ENCODE measurements around the gene MAP3K21.

MAP3K21 gene
- total RNA-seq: 4.6 to 17.9 (median 6.8) reads per million in 3 experiments

GRCh38 chr1:233327651-233328141 lies at the start of gene MAP3K21:
TSS of gene MAP3K21 (plus strand) at chr1:233327724. CDS start at chr1:233328029, 305 bp downstream.
- no peak for DNase-seq

GRCh38 chr1:233278631-233279030 lies 48.9 kb upstream of the MAP3K21 start:
- DNase-seq: no peak

GRCh38 chr1:233279971-233280370 lies 47.6 kb upstream of the MAP3K21 start:
- DNase-seq: no peak

- peak; percentile 40 for DNase-seq
Measured at GRCh38 chr1:233281711-233282581, 45.6 kb upstream of the MAP3K21 start.

GRCh38 chr1:233282582-233282886 lies 45.0 kb upstream of the MAP3K21 start:
- no peak for DNase-seq

- DNase-seq: no peak
Measured at GRCh38 chr1:233289676-233290075, 37.8 kb upstream of the MAP3K21 start.

- DNase-seq: no peak
Measured at GRCh38 chr1:233290396-233291034, 37.0 kb upstream of the MAP3K21 start.

- no peak for DNase-seq
Measured at GRCh38 chr1:233293556-233294446, 33.7 kb upstream of the MAP3K21 start.

GRCh38 chr1:233294913-233295236 lies 32.6 kb upstream of the MAP3K21 start:
- peak; percentile 36 for DNase-seq

- DNase-seq: peak; percentile 63
Measured at GRCh38 chr1:233295237-233295974, 32.1 kb upstream of the MAP3K21 start, which contains the start of gene PCNX2. TSS of gene PCNX2 (minus strand) at chr1:233295725. CDS start at chr1:233295478, 247 bp downstream.

- no peak for DNase-seq
Measured at GRCh38 chr1:233295975-233296322, 31.6 kb upstream of the MAP3K21 start.

GRCh38 chr1:233299450-233299849 lies 28.1 kb upstream of the MAP3K21 start:
- DNase-seq: no peak

GRCh38 chr1:233300326-233300725 lies 27.2 kb upstream of the MAP3K21 start:
- no peak for DNase-seq

GRCh38 chr1:233304489-233305102 lies 22.9 kb upstream of the MAP3K21 start:
- DNase-seq: peak; percentile 30

GRCh38 chr1:233313434-233314155 lies 13.9 kb upstream of the MAP3K21 start:
- no peak for DNase-seq

- no peak for DNase-seq
Measured at GRCh38 chr1:233315718-233316301, 11.7 kb upstream of the MAP3K21 start.

GRCh38 chr1:233316473-233316872 lies 11.1 kb upstream of the MAP3K21 start:
- DNase-seq: no peak

GRCh38 chr1:233319272-233319671 lies 8.3 kb upstream of the MAP3K21 start:
- no peak for DNase-seq

GRCh38 chr1:233320023-233320422 lies 7.5 kb upstream of the MAP3K21 start:
- no peak for DNase-seq

- no peak for DNase-seq
Measured at GRCh38 chr1:233323718-233324117, 3.8 kb upstream of the MAP3K21 start.

GRCh38 chr1:233326319-233326718 lies 1.2 kb upstream of the MAP3K21 start:
- no peak for DNase-seq

All from central memory CD4-positive, alpha-beta T cell (primary cell).